GM19193 (cell line): ENCODE measurements around the gene UBAP2.

Experiments
- POLR2A ChIP-seq: IDR thresholded peaks from 4 replicates; pipeline ENCODE4 v1.6.1; 2011; ENCODE audit not compliant: insufficient read depth, insufficient read length; ENCODE audit errors: extremely low read depth

The UBAP2 gene

GRCh38 chr9:33884856-33885701, 163.6 kb downstream of the UBAP2 start:
- TF ChIP-seq POLR2A = no peak

GRCh38 chr9:33881635-33882034, 167.1 kb downstream of the UBAP2 start:
- TF ChIP-seq POLR2A = no peak

GRCh38 chr9:33880211-33881089, 168.2 kb downstream of the UBAP2 start:
- TF ChIP-seq POLR2A = no peak

GRCh38 chr9:33878691-33879366, 169.9 kb downstream of the UBAP2 start:
- TF ChIP-seq POLR2A = no peak

DNA sequence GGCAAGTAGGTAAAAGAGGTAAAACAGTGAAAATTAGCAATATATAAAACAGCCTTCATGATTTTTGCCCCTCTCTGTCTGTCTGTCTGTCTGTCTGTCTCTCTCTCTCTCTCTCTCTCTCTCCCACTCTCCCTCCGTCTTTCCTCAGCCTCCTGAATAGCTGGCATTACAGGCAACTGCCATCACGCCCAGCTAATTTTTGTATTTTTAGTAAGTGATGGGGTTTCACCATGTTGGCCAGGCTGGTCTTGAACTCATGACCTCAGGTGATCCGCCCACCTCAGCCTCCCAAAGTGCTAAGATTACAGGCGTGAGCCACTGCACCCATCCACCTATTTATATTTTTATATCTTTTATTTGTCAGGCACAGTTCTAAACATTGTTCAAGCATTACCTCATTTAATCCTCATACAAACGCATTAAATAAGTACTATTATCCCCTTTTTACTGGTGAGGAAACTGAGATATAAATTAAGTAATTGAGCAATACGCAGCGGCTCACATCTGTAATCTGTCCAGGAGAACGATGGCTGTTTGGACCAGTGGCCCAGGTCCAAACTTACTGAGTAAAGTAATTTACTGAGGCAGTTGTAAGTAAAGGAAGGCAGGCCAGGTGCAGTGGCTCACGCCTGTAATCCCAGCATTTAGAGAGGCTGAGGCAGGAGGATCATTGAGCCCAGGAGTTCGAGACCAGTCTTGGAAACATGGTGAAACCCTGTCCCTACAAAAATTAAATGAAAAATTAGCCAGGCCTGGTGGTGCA, 170.8 kb downstream of the UBAP2 start:
- TF ChIP-seq POLR2A = no peak
